GM12864 (cell line): ENCODE measurements around the gene PDE6D.

Experiments
- DNase-seq: peaks from one replicate; pipeline ENCODE4 v3.0.0-alpha.2; 2011; ENCODE audit warnings: low read depth
- H3K4me3 ChIP-seq: 2 replicates; pipeline ENCODE4 v1.5.1; 2011; ENCODE audit warnings: mild to moderate bottlenecking, low read depth, low read length, control low read depth
- TF ChIP-seq, protein P1 (sequence below): IDR thresholded peaks from 2 replicates; pipeline ENCODE4 v1.5.1; 2011; ENCODE audit warnings: low read depth, mild to moderate bottlenecking, moderate library complexity, low read length, control low read depth, inconsistent platforms; ENCODE audit errors: missing control alignments

Gene PDE6D

GRCh38 chr2:231786917-231787292 is 5.8 kb upstream of the PDE6D start:
- no peak for DNase-seq
- TF ChIP-seq, protein P1, sequence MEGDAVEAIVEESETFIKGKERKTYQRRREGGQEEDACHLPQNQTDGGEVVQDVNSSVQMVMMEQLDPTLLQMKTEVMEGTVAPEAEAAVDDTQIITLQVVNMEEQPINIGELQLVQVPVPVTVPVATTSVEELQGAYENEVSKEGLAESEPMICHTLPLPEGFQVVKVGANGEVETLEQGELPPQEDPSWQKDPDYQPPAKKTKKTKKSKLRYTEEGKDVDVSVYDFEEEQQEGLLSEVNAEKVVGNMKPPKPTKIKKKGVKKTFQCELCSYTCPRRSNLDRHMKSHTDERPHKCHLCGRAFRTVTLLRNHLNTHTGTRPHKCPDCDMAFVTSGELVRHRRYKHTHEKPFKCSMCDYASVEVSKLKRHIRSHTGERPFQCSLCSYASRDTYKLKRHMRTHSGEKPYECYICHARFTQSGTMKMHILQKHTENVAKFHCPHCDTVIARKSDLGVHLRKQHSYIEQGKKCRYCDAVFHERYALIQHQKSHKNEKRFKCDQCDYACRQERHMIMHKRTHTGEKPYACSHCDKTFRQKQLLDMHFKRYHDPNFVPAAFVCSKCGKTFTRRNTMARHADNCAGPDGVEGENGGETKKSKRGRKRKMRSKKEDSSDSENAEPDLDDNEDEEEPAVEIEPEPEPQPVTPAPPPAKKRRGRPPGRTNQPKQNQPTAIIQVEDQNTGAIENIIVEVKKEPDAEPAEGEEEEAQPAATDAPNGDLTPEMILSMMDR = no peak
- H3K4me3 ChIP-seq = peak overlapping the region; percentile 98

GRCh38 chr2:231786177-231786916 is 5.3 kb upstream of the PDE6D start, which contains the start of gene COPS7B:
TSS of gene COPS7B (plus strand) at chr2:231786445. CDS start at chr2:231788571, 2,126 bp downstream.
- peak within 1 kb of the TSS; percentile 98 for H3K4me3 ChIP-seq
- TF ChIP-seq, protein P1 = peak; percentile 54
- peak; percentile 57 for DNase-seq

GRCh38 chr2:231785822-231786176 is 4.7 kb upstream of the PDE6D start:
- H3K4me3 ChIP-seq = peak overlapping the region; percentile 98
- TF ChIP-seq, protein P1 = no peak
- DNase-seq = no peak

DNA sequence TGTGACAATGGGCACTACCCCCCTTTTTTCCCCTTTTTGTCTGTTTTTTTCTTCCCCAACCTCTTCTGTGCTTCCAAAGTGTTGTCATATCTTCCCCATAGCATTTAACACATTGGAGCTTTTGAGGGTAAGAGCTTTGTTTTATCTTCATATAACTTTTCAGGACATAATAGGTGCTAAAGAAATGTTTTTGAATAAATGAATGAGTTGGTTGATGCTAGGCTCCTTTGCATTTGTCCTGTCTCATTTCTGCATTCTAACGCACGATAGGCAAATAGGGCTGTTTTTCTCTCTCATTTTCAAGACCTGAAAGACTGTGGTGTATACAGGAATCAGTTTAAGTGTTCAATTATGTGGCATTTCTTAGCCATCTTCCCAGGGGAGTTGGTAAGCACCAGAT is 4.3 kb upstream of the PDE6D start:
- TF ChIP-seq, protein P1 = no peak
- DNase-seq = no peak
- H3K4me3 ChIP-seq = peak overlapping the region; percentile 98; the same call in 1 of the 2 replicates

DNA sequence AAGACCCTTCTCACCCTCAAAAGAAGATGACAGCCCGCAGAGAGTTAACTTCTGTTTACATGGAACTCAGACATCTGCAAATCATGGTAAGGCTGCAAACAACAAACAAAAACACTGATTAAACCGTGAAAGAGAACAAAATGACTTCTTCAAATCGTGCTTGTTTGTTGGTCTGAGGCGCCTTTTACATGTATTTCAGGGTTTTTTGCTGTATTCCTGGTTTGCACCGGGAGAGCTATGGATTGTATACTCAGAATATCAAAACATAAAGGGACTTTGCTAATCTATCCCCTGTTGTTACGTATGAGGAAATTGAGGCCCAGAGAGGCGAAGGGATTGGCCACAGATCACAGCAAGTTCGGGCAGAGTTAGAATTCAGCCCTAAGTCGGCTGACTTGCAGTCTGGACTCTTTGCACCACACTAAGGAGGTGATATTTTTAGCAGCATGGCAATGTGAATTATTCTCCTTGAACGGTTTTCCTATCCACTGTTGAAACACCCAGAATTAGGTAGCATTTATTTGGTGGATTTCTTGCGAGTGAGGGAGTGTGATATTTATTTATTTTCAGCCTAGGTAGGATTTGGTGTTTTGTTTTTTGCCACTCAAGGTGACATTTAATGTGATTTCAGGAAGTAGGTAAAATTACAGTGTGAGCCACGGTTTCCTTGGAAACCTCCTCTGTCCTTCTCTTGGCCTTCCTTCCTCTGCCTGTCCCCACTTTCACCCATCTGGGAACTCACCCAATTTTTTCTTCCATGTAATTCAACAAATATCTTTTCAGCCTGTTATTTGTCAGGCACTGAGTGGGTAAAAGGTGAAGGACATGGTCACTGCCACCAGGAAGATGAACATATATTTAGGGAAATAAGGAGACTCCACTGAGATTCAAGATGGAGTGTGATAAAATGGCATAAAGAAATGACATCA is 980 bp upstream of the PDE6D start:
- H3K4me3 ChIP-seq = peak overlapping the region; percentile 88
- no peak for DNase-seq
- TF ChIP-seq, protein P1 = no peak

GRCh38 chr2:231780123-231780908 is 766 bp downstream of the PDE6D start:
- DNase-seq = no peak
- H3K4me3 ChIP-seq = peak overlapping the region; percentile 88
- TF ChIP-seq, protein P1 = no peak
